Regular cardiac myocyte (primary cell): ENCODE data around the gene ITLN1. TPM values are rescaled to one million over a fixed set of nuclear protein-coding genes. Genes with fewer than 3 reads are reported as not detected.

ENCODE experiments used
- total RNA-seq: library from RNA; depleted of rRNA; stranded (reverse); fragments of >200 nt; gene quantifications from 2 replicates; pipeline ENCODE4 v1.2.3, GENCODE V29; 2014

The ITLN1 gene
- total RNA-seq: 0.28 TPM in 1 of 2 replicates, not detected in the other

DNA sequence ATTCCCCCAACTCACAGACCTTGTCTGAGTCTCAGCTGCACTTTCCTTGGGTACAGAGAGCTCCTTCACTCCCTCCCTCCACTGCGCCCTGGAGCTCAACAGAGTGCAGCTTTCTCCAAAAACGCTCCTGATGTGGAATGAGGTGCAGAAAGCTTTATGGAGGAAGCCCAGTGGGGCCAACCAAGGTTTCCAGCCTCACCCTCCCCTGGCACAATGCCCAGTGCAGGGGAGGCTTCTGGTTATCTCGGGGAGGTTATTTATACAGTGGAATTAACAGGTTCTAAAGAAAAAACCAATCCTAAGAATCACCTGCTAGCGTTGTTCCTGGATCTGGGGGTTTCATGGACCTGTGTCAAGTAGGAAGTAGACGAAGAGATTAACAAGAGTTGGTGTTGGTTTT is at the start of gene ITLN1:
TSS of gene ITLN1 (minus strand) at position 139 of the 400 bp plus-strand sequence. CDS start 303 bp downstream, outside the sequence.

DNA sequence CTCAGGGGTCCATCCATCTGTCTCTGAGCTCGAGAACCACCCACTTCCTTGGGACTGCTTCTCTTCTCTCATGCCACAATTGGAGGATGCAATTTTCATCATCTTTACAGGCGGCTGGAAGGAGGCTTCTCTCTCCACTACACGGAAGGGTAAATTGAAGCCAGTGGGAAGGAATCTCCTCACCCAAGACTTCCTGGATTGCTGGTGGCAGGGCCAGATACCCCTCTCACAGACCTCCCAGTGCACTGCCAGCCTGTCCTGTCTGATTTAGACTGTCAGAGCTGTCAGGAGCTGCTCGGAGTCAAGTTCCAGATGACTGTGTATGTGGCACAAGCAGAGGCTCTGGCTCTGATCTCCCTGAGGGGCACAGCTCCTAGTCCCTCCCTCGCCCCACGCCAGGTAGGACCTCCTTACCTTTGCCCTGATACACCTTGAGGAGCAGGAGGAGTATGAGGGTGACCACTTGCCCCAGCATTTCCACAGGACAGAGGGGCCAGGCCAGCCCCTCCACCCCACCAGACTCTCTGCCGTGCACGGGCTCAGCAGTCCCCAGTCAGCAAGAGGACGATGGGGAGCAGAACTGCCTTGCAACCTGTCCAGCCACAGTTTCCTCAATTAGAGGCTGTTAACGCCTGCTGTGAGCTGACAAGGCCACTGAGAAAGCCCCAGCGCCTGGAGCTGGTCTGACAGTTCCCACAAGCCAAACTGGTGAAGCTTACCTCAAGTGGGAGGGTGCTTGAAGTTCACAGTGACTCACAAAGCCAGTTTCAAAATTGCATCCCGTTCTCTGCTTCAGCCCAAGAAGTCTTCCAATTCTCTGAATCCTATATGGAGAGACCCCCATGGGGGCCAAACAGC is 22.5 kb downstream of the ITLN1 start, which contains the start of gene CD244:
TSS of gene CD244 (minus strand) at position 685 of the 858 bp plus-strand sequence. CDS start at position 475, 210 bp downstream.

Other genes with a start within 250 kb of the ITLN1 start
- gene SLAMF1, start 238.1 kb downstream of the ITLN1 start, total RNA-seq: not detected in 2 replicates
- gene CD48, start 173.4 kb downstream of the ITLN1 start, total RNA-seq: not detected in 2 replicates
- gene SLAMF7, start 145.9 kb downstream of the ITLN1 start, total RNA-seq: not detected in 2 replicates
- gene LY9, start 89.0 kb downstream of the ITLN1 start, total RNA-seq: not detected in 2 replicates
- gene CD244, start 22.3 kb downstream of the ITLN1 start, total RNA-seq: 1.1 TPM in 1 of 2 replicates, not detected in the other
- gene ITLN2, start 69.6 kb upstream of the ITLN1 start, total RNA-seq: 1.4 TPM in 1 of 2 replicates, not detected in the other
- gene F11R, start 136.0 kb upstream of the ITLN1 start, total RNA-seq: 24.7 and 44.3 TPM in 2 replicates
- gene TSTD1, start 153.8 kb upstream of the ITLN1 start, total RNA-seq: 19.6 and 41.4 TPM in 2 replicates
- 72.7 and 94.5 TPM in 2 replicates for gene USF1, start 160.8 kb upstream of the ITLN1 start, total RNA-seq
- gene ARHGAP30, start 184.7 kb upstream of the ITLN1 start, total RNA-seq: not detected in 2 replicates
- gene NECTIN4, start 204.4 kb upstream of the ITLN1 start, total RNA-seq: 0.19 and 0.56 TPM in 2 replicates
- gene KLHDC9, start 213.2 kb upstream of the ITLN1 start, total RNA-seq: 0.28 and 0.38 TPM in 2 replicates
- 28.8 and 112 TPM in 2 replicates for gene PFDN2, start 232.9 kb upstream of the ITLN1 start, total RNA-seq
- gene NIT1, start 232.9 kb upstream of the ITLN1 start, total RNA-seq: 21.4 and 22.0 TPM in 2 replicates
- 19.2 and 28.8 TPM in 2 replicates for gene DEDD, start 247.5 kb upstream of the ITLN1 start, total RNA-seq